PC-9 (cell line): ENCODE results near the gene HS3ST3A1.

Experiments used
- CTCF ChIP-seq: fragments of 200-600 bp; sonication (generic); conservative IDR thresholded peaks from 2 replicates; pipeline ENCODE4 v1.6.1; 2017; ENCODE audit warnings: mixed run types, antibody characterized with exemption, mild to moderate bottlenecking, moderate library complexity
- EZH2 ChIP-seq: fragments of 200-600 bp; sonication (generic); IDR thresholded peaks from 2 replicates; pipeline ENCODE4 v1.8.0; 2017; ENCODE audit warnings: antibody characterized with exemption, low read depth

- TF ChIP-seq CTCF (no peak), EZH2 (no peak)
These were observed 57.4 kb downstream of the HS3ST3A1 start for GRCh38 chr17:13544292-13544691.
